DND-41 (cell line): ENCODE measurements around the gene DHX32.
"Not testable (repeated sequence)": the region's sequence is repeated elsewhere in the genome, so short reads cannot be mapped to it uniquely, and the experiment has no call there.

Experiments
- ATAC-seq: fragments of 200-7000 bp; cut with Tn5 transposase; 3 replicates; pipeline ENCODE4 v1.9.1; 2021; ENCODE audit warnings: low read depth; ENCODE audit not compliant: insufficient read depth
- DNase-seq: peaks from one replicate; pipeline ENCODE4 v3.0.0-alpha.2; 2020
- H2AFZ ChIP-seq: 2 replicates; pipeline ENCODE4 v1.6.0; 2012; ENCODE audit warnings: low read depth, low read length
- H3K27ac ChIP-seq: 2 replicates; pipeline ENCODE4 v1.5.1; 2012; ENCODE audit warnings: low read length, inconsistent platforms
- H3K27me3 ChIP-seq: fragments of 200-600 bp; sonication (generic); 2 replicates; pipeline ENCODE4 v1.6.0; 2012; ENCODE audit warnings: low read length, mild to moderate bottlenecking, inconsistent platforms; ENCODE audit not compliant: insufficient read depth, poor library complexity
- H3K36me3 ChIP-seq: 2 replicates; pipeline ENCODE4 v1.5.1; 2012; ENCODE audit warnings: low read length, inconsistent platforms; ENCODE audit not compliant: insufficient read depth
- H3K4me1 ChIP-seq: 2 replicates; pipeline ENCODE4 v1.5.1; 2012; ENCODE audit warnings: mild to moderate bottlenecking, low read length; ENCODE audit not compliant: insufficient read depth
- H3K4me2 ChIP-seq: 2 replicates; pipeline ENCODE4 v1.6.0; 2012; ENCODE audit warnings: mild to moderate bottlenecking, moderate library complexity, low read length, inconsistent platforms; ENCODE audit not compliant: insufficient read depth
- H3K4me3 ChIP-seq, 2 experiments: fragments of 200-600 bp in 1 of 2; shearing (Covaris generic) in 1 of 2; 2 replicates each; pipeline ENCODE4 v1.5.1; 2012 to 2016; ENCODE audit warnings: inconsistent platforms in 2 of 2, low read length in 2 of 2, mild to moderate bottlenecking in 2 of 2, low read depth in 1 of 2, moderate library complexity in 1 of 2
- H3K79me2 ChIP-seq: 2 replicates; pipeline ENCODE4 v1.6.0; 2012; ENCODE audit warnings: low read length, inconsistent platforms; ENCODE audit not compliant: insufficient read depth
- H3K9ac ChIP-seq: 2 replicates; pipeline ENCODE4 v1.6.0; 2012; ENCODE audit warnings: low read depth, mild to moderate bottlenecking, inconsistent platforms, low read length, moderate library complexity
- H3K9me3 ChIP-seq: 2 replicates; pipeline ENCODE4 v1.5.1; 2012; ENCODE audit warnings: low read length, moderate library complexity, mild to moderate bottlenecking, inconsistent platforms; ENCODE audit not compliant: insufficient read depth, severe bottlenecking
- H4K20me1 ChIP-seq: 2 replicates; pipeline ENCODE4 v1.6.0; 2012; ENCODE audit warnings: low read length; ENCODE audit not compliant: insufficient read depth
- EZH2 ChIP-seq: IDR thresholded peaks from 3 replicates; pipeline ENCODE4 v1.6.1; 2012; ENCODE audit warnings: borderline replicate concordance, low read depth, mild to moderate bottlenecking, moderate library complexity, low read length, inconsistent platforms; ENCODE audit not compliant: severe bottlenecking
- TF ChIP-seq, protein P1 (sequence below): IDR thresholded peaks from 2 replicates; pipeline ENCODE4 v1.5.1; 2012; ENCODE audit warnings: borderline replicate concordance, low read length, moderate library complexity, mild to moderate bottlenecking; ENCODE audit not compliant: poor library complexity, severe bottlenecking; ENCODE audit errors: extremely low read depth

Gene DHX32

DNA sequence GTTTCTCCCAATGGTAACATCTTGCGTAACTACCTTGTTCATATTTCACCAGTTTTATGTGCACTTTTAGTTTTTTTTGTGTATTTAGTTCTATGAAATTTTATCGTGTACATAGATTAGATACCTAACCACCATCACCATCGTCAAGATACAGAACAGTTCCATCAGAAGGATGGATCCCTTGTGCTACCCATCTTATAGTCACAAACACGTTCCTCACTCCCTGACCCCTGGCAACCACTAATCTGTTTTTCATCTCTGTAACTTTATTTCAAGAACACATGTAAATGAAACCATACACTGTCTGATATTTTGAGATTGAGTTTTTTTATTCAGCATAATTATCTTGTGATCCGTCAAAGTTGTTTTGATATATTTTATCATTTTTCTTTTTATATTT is 45.2 kb upstream of the DHX32 start:
- H3K79me2 ChIP-seq, result no peaks in the 10 kb centered on the region
- no peaks in the 10 kb centered on the region for H3K9me3 ChIP-seq
- H3K27me3 ChIP-seq, result no peaks in the 10 kb centered on the region
- no peaks in the 10 kb centered on the region for H4K20me1 ChIP-seq
- no peak overlapping the region for H2AFZ ChIP-seq
- H3K27ac ChIP-seq, result no peak overlapping the region
- no peaks in the 10 kb centered on the region for H3K36me3 ChIP-seq
- TF ChIP-seq EZH2, result no peak
- TF ChIP-seq, protein P1, sequence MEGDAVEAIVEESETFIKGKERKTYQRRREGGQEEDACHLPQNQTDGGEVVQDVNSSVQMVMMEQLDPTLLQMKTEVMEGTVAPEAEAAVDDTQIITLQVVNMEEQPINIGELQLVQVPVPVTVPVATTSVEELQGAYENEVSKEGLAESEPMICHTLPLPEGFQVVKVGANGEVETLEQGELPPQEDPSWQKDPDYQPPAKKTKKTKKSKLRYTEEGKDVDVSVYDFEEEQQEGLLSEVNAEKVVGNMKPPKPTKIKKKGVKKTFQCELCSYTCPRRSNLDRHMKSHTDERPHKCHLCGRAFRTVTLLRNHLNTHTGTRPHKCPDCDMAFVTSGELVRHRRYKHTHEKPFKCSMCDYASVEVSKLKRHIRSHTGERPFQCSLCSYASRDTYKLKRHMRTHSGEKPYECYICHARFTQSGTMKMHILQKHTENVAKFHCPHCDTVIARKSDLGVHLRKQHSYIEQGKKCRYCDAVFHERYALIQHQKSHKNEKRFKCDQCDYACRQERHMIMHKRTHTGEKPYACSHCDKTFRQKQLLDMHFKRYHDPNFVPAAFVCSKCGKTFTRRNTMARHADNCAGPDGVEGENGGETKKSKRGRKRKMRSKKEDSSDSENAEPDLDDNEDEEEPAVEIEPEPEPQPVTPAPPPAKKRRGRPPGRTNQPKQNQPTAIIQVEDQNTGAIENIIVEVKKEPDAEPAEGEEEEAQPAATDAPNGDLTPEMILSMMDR, result no peak
- DNase-seq (no peak), ATAC-seq (no peak)
- H3K4me1 ChIP-seq, result no peaks in the 10 kb centered on the region
- H3K4me2 ChIP-seq, result no peak overlapping the region
- H3K9ac ChIP-seq, result no peak overlapping the region
- H3K4me3 ChIP-seq, result no peak overlapping the region

DNA sequence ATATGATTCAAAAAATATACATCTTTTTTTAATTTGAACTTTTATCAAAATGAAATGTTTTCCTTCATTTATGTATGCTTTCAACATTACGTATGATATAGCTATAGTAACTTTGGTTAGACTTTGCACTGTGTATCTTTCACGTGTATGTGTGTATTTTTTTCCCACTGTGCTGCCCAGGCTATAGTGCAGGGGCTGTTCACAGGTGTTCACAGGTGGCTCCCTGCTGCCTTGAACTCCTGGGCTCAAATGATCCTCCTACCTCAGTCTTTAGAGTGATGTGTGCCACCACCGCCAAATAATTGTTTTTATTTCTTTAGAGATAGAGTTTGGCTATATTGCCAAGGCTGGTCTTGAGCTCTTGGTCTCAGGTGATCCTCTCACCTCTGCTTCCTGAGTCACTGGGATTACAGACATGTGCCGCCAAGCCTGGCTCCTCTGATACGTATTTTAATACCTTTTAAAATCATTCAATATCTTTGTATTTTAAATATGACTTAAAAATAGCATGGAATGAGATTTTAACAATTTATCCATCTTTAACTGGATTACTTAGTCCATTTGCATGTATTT is 44.3 kb upstream of the DHX32 start:
- H3K27ac ChIP-seq, result no peak overlapping the region
- no peak overlapping the region for H2AFZ ChIP-seq
- no peaks in the 10 kb centered on the region for H3K4me1 ChIP-seq
- no peaks in the 10 kb centered on the region for H4K20me1 ChIP-seq
- TF ChIP-seq, protein P1, result no peak
- TF ChIP-seq EZH2, result no peak
- no peaks in the 10 kb centered on the region for H3K9me3 ChIP-seq
- H3K9ac ChIP-seq, result no peak overlapping the region
- no peaks in the 10 kb centered on the region for H3K36me3 ChIP-seq
- ATAC-seq (no peak), DNase-seq (no peak)
- no peaks in the 10 kb centered on the region for H3K79me2 ChIP-seq
- H3K4me2 ChIP-seq, result no peak overlapping the region
- H3K4me3 ChIP-seq, result no peak overlapping the region
- no peaks in the 10 kb centered on the region for H3K27me3 ChIP-seq

DNA sequence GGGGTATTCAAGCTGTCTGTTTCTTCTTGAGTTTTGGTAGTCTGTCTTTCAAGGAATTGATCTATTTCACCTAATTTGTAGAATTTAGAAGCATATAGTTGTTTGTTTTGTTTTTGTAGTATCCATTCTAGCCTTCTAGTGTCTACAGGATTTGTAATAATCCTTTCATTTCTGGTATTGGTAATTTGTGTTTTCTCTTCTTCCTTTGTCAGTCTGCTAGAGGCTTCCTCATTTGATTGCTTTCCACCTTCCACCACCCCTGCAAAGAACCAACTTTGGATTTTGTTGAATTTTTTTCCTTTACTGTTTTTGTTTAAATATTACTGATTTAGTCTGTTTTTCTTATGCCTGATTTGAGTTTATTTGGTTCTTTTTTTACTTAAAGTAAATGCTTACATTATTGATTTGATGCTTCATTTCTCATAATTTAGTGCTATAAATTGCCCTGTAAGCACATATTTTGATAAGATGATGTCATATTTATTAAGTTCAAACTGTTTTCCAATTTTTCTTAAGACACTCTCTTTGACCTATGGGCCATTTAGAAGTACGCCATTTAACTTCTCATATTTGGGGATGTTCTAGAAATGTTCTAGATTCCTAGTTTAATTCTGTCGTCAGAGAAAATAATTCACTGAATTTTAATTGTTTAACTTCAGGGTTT is 40.7 kb upstream of the DHX32 start:
- not testable (repeated sequence) for H2AFZ ChIP-seq, H3K4me2 ChIP-seq, H3K27ac ChIP-seq, DNase-seq, ATAC-seq, H3K9ac ChIP-seq, H3K4me1 ChIP-seq, H3K27me3 ChIP-seq, H3K4me3 ChIP-seq, H3K79me2 ChIP-seq, H3K36me3 ChIP-seq, H4K20me1 ChIP-seq, H3K9me3 ChIP-seq

DNA sequence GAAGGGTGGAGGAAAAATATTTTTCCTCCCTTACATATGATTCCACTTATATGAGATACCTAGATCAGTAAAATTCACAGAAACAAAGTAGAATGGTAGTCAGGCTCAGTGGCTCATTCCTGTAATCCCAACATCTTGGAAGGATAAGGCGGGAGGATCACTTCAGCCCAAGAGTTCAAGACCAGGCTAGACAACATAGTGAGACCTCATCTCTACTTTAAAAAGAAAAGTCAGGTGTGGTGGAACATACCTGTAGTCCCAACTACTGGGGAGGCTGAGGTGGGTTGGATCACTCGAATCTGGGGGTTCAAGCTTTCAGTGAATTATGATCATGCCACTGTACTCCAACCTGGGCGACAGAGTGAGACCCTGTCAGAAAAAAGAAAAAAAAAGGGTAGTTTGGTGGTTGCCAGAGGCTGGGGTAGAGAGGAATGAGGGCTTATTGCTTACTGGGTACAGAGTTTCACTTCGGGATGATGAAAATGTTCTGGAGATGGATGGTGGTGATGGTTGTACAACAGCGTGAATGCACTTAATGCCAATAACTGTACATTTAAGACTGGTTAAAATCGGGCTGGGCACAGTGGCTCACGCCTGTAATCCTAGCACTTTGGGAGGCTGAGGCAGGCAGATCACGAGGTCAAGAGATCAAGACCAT is 36.7 kb upstream of the DHX32 start:
- H3K4me3 ChIP-seq, H3K27ac ChIP-seq, H3K9me3 ChIP-seq, H3K27me3 ChIP-seq, ATAC-seq, H3K36me3 ChIP-seq, DNase-seq, H2AFZ ChIP-seq, H3K9ac ChIP-seq, H3K4me1 ChIP-seq, H4K20me1 ChIP-seq, H3K4me2 ChIP-seq, H3K79me2 ChIP-seq: not testable (repeated sequence)
